Superior temporal gyrus (tissue), 1 donor: ENCODE measurements around the gene PRG3.

ENCODE experiments used
- DNase-seq: peaks from one replicate; pipeline ENCODE4 v3.0.0-alpha.2; 2016; ENCODE audit errors: extremely low spot score

PRG3 gene

DNA sequence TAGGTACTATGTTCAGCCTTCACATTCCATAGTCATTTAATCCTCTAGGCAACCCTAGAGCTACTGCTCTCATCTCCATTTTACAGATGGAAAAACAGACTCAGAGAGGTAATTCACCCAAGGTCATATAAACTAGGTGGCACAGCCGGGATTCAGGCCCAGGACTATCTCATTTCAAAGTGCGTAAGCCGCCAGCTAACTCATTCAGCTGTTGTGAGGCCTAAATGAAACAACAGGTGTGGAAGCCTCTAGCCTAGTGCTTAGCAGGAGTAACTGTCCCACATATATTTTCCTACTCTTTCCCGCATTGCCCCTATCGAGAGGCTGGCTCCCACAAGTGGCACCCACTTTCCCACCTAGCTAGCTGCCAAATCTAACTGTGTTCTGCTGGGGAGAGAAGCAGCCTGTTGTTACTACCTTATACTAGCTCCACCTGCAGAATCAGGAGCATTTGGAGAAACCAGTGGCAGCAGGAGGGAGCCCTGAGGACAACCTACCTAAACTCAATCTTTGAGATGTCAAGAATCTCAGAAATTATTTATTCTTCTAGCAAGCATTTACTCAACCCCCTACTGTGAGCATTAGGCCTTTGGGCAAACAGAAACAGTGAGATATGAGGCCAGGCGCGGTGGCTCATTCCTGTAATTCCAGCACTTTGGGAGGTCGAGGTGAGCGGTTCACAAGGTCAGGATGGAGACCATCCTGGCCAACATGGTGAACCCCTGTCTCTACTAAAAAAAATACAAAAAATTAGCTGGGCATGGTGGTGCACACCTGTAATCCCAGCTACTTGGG is 20.9 kb downstream of the PRG3 start:
- DNase-seq = no peak

DNA sequence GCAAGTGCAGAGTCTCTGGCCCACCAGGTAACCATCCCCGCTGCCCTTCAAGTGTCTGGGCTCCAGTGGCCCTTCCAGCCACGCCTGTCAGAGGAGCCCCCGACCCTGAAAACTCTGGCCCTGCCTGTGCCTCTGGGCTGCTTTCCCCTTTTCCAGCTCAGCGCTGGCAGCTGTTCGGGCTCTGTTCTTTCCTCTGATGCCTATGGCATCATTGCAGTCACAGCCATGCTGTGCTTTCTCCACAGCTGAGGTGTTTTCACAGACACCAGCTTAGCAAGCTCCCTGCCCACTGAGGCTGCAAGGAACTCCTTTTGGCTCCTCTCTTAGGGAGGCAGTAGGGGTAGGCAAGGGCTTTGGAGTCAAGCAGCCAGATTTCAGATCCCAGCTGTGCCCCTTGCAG is 21.6 kb downstream of the PRG3 start:
- no peak for DNase-seq

DNA sequence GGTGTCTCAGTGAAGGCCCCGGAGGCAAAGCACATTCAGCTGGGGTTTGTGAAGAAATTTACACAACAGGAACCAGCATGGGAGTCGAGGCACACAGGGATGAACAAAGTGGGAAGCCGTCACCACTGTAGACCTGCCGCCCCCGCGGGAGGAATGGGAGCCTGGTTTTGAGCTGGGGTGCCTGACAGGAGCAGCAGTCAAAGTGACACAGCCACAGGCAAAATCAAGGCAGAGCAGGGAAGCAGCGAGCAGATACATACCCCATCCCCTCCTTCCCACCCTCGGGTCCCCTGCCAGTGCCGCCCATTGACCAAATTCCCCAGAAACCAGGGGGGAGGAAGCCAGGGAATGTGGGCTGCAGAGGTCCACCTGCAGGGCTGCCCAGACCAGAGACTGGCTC is 22.0 kb downstream of the PRG3 start:
- no peak for DNase-seq

DNA sequence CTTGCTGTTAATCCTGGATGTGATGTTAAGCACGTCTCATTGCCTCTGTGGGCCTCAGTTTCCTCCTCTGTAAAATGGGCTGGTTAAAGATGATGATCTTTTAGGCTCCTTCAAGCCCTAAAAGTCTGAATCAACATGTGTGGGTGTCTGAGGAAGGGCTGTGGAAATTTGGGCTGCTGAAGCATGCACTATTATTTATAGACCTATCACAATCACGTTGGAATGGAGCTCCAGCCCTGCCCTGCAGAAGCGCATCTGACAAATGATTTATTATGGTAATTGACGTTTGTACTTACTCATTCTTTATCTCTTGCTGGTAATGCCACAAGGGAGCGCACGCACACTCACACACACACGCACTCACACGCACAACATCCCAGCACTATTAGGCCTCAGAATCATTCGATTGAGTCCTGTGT is 22.4 kb downstream of the PRG3 start:
- DNase-seq = no peak

DNA sequence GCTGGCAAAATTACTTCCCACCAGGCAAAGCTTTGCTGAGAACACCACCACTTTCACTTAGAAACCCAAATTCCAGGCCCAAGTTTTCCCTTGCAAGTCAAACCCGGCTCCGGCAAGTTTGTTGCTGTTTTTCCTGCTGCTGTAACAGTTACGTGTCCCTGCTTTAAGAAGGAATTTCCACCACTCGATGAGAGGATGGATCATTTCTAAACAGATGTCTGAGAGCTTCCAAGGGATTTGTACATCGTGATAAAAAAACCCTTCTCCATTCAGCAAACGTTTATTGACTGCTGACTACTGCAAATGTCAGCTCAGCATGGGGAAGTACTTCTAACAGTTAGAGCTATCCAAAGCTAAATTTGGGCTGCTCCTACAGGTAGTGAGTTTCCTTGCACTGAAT is 23.1 kb downstream of the PRG3 start:
- no peak for DNase-seq

DNA sequence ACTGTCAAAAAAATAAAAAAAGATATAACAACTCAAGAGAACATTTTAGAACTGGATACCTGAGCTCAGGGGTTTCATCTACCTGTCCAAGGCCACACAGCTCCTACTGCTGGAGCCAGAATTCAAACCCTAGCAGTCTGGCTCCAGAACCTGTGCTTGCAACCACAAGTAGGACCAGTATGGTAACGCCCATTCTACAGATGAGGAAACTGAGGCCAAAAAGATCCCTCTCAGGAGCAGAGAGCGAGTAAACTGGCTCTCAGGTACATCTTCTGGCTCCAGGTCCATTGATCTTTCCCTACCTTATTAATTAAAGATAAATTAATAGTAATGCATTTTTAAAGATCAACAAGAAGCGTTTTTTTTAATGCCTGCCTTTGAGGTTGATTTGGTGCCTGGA is 23.6 kb downstream of the PRG3 start:
- DNase-seq = no peak

DNA sequence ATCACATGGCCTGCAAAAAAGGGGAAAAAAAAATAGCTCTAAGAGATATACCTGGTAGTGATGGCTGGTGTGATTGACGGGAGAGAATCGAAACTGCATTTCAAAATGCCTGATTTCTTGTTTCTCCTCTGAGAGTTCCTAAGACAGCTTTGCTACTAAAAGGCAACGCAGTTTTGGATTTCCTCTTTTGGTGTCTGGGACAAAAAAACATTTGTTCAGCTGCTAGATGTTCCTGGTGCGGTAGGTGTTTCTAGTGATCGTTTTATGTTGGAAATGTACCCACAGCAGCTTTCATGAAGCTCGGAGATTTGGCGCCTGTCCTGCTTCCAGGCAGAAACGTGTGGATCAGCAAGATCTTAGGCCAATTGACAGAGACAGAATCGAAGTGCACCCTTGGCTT is 24.7 kb downstream of the PRG3 start:
- peak; percentile 60 for DNase-seq

DNA sequence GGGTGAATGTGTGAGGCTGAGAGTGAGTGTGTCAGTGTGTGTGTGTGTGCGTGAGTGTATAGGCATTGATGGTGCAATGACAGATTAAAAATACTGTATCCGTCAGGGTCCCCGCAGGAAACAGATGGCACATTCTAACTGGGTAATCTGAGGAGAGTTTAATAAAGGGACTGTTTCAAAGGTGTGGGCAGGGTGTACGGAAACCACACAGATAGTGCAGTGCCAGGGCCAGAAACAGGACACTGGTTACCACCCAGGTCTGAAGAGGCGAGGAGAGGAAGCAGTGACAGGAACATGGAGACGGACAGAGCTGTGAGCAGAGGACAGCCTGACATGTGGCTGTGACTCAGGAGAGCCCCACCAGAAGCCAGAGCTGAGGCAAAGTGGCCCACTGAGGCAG is 26.3 kb downstream of the PRG3 start:
- DNase-seq = no peak

DNA sequence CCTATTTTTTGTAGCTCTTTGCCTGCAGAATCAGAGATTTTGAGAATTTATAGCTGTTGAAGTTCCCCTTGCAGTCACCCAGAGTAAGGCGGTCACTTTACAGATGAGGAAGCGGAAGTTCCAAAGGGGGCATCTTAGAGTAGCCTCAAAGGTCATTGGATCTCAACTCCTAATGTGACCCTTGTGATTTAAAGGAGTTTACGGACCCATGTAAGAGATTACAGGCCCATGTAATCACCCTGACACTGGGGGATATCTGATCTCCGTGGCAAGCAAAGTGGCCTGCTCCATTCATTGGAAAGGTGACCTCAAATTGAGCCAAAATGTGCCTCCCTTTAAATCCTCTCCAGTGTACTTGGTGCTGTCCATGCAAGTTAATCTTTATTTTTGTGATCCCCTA is 27.1 kb downstream of the PRG3 start:
- DNase-seq = no peak

DNA sequence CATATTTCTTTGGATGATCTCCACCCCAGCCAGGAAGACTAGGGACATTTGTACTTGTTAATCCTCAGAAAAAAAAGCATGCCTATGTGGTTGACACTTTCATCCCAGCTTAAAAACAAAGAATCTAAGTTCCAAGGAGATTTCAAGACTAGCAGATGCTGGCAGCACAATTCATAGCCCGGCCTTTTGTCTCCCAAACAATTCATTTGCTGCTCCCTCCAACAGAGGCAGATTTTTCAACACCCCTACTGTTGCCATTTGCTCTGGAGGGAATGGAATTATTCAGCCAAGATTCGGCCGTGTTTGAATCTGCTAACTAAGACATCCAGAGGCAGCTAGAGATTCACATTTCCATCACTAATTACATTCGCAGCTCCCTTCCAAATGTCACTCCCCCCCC is 27.5 kb downstream of the PRG3 start:
- DNase-seq = no peak

DNA sequence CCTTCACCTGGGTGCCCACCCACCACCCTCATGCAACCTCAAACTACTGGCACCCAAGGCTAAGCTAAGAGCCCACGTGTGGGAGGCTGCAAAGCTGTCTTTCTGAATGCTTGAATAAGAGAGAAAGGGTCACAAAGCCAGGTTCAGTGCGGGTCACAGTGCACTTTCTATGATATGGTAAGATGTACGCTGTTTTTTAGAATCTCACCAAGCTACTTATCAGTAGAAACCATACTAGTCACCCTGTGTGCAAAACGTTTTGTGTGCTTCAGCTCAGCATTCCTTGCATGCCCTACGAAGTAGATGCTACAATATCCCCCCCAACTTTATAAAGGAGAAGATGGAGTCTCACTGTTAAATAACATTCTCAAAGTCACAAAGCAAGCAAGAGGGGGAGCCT is 27.9 kb downstream of the PRG3 start:
- no peak for DNase-seq

DNA sequence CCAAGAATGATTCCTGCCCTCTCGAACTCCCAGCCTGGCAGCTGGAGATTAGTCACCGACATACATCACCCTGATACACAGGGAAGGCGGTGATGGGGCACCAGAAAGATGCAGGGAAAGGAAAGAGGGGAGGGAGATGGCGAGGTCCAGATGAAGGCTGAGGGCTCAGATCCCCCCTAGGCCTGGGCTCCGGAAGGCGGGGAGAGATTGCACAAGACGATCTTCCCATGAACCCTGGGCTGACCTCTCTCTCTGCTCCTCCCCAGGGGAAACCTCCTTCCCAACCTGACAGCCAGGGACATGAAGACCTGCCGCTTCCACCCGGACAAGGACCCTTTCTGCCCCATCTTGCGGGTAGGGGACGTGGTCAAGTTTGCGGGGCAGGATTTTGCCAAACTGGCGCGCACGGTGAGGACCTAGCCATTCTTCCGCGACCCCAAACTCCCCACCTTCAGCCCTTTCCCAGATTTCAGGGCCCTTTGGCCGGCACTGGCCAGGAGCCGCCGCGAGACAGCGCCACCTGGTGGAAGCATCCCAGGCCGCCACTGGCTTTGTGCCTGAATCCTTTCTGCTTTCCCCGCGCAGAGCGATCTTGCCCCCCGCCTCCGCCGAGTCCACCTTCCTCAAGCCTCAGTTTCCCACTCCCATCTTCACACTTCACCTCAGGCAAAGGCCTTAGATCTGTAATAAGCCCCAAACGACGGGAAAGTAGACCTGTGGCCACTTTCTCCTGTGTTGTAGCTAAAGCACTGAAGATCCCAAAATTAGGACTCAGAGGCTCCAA is 31.3 kb downstream of the PRG3 start:
- DNase-seq = peak; percentile 59

DNA sequence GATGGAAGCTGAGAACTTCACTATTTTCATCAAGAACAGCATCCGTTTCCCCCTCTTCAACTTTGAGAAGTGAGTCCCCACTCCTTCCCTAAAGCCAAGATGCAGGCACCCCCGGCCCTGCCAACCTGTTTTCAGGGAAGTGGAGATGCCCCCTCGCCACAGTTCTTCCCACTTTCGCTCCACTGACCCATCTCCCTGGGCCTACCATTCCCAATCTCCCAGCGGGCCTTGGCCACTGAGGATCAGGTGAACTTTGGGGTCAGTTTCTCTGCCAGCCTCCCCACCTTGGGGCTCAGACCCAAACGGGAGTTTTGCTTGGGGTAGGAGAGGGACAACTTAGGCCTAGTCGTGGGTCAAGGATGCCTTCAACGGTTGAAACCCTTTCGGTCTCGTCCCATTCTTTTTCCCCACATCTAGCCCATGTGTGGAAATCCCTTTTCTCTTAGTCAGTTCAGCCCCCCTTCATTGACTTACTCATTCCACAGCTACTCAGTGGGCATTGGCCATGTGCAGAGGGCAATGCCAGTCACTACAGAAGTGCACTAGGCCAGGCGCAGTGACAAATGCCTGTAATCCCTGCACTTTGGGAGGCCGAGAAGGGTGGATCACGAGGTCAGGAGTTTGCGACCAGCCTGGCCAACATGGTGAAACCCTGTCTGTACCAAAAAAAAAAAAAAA is 32.2 kb downstream of the PRG3 start:
- no peak for DNase-seq

DNA sequence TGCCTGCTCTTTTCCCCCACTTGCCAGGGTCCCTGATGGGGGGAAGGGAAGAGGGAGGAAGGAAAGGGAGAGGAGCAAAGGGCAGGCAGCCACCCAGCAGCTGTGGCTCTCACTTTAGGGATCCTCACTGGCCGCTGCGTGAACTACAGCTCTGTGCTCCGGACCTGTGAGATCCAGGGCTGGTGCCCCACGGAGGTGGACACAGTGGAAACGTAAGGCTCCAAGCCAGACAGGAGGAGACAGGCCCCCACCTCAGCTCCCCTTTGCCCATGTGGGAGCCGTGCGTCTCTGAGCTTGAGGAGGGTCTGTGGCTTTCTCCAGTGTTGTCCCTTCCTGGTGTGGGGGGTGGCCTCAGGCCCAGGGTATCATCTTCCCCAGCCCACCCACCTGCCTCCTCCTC is 32.9 kb downstream of the PRG3 start:
- DNase-seq = no peak

DNA sequence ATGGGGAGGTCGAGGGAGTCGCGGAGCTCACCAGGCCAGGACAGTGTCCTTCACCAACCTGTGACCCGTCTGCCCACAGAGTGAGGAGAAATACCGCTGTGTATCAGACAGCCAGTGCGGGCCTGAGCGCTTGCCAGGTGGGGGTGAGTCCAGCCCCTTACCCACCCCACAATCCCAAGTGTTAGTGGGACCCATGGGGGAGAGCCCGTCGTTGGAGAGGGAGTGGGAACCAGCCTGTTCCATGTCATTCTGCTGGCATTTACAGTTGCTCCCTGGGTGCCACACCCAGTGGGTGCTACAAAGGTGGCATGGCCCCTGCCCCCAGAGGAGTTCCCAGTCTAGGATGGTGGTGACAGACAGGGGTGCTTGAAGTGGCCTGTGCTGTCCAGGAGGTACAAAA is 33.6 kb downstream of the PRG3 start:
- DNase-seq = no peak

DNA sequence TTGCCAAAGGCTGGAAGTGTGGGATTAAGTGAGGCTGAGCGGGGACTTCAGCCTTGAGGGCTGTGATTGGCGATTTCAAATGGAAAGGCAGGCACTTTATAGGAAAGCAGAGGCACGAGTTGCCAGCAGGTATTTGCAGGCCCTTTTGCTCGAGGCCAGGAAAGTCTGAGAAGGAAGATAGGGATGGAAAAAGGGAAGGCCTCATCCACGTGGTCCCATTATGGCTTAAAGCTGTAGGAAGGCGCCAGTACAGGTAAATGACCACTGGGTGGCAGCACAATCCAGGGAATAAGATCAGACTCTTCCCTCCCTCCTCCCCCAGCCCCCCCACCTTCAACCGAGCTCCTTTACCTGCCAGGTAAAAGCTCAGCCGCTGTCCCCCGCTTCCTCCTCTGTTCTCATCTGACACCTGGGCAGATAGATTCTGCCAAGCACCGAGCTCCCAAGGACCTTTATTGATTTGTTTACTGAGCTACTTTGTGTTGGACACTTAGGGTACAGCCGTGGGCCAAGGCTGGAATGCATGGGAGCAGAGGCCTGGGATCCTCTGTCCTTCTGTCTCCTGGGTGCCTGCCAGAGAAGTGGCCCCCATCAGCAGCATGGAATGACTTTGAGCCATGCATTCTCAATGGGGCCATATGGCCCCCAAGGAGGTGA is 35.3 kb downstream of the PRG3 start:
- DNase-seq = peak; percentile 88

DNA sequence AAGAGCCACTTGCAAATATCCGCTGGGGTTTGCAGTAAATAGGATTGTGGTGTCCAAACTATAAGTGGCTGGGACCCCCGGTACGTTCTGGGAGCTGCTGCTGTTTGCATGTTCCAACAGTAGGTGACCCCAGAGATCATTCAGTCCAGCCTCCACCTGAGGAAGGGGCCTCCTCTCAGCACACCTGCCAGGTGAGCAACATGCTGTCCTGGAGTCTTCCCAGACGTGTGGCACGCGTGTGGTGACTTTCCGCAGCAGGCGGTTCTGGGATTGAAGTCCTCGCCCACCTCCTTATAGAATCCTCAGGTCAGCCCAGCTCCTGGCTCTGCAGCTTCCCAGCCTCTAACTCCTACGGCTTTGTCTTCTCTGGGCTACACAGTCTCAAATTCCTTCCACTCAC is 36.1 kb downstream of the PRG3 start:
- no peak for DNase-seq

DNA sequence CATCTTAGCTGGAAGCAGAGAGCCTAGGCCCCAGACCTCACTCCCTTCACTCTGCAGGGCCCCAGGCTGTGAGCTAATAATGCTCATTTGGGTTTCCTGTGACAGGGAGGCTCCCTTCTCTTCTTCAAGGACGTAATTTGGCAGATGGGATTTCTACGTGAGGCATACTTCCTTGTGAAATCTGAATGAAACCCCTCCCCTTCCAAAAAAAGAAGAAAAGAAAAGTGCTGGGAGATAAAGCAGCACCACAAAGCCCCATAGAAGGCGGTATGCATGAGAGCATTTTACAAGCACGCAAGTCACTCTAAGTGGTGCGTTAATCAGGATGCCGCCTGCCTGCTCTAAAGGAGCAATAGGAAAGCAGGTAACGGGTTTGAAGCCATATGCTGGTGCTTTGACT is 37.1 kb downstream of the PRG3 start:
- no peak for DNase-seq

DNA sequence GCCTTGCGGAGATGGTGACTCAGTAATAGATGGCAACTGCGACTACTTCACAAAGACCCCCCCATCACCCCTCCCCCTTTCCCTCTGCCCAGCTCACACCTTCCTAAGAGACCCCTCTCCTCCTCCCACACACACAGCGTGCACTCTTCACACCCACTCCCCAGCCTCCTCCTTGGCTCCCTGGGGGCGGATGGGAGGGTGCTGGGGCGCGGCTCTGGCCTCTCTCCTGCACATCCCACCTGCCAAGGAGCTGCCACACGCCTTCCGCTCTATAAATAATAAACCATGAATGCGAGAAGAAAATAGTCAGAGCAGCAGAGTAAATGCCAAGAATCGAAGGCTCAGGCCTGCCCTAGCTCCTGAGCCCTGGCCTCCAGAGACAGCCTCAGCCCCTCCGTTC is 38.2 kb downstream of the PRG3 start:
- no peak for DNase-seq

DNA sequence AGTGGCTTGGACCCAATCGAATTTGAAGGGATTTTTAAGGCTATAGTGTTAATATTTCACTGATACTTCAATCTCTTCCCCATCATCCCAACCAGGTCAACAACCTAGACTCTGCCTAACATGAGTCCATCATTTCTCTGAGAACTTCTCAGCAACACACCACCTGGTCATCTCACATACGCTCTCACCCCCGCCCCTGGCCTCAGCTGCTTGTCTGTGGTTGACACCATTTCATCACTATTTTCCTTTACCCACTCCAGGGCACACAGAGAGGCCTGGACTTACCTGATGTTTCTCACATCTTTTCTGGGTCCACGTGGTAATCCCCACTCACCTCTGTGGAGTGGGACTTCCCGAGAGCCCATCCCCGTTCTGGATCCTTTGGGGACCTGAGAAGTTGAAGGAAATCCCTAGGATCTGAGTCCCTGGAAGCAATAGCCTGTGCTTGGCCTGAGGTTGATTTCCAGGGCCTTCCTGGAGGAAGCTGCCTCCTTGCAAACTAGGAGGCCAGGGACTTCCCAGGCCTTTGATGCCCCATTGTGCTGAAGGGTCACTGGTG is 39.6 kb downstream of the PRG3 start:
- DNase-seq = no peak

DNA sequence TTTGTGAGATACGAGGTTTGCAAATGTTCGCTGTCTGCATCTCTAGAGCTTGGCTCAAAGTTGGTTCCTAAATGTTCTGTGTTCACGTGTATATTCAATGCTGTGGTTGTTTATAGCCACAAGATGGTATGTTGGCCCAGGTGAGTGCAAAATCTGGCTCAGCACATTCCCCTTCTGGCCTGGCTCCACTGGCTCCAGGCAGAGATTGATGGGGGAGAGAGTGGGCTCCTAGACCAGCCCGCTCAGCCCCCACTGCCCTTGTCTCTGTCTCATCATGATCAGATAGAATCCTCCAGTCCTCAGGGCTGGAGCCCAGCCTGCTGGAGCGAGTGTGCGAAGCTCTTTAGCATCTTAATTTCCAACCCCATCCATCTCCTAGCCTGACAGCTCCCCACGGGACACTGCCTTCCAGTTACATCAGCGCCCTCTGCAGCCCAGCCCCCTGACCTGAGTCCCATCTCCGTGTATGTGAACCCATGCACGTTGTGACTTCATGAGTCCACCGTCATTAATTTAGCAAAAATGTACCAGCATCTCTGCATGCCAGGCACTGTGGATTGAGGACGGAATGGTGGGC is 40.8 kb downstream of the PRG3 start:
- no peak for DNase-seq

DNA sequence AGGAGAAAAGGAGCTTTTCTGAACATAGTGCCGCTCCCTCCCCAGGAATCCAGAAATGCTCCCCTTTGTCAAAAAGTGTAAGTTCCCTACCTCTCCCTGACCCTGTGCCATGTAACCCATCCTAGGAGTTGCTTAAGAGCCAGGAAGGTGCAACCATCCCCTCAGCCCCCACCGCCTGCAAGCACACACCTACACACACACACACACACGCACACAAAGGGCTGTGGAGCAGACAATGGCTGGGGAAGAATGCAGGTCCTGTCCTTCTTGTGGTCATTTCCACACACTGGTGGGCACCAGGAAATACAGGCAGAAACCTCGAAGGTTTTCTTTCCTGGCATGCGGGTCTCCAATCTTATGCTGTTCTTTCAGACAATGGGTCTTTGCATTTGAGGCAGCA is 41.6 kb downstream of the PRG3 start:
- no peak for DNase-seq
